GM12878 (cell line): ENCODE data around the gene GDAP1L1. TPM values are rescaled to one million over a fixed set of nuclear protein-coding genes. Genes with fewer than 3 reads are reported as not detected.

ENCODE experiments used
- CHD1 ChIP-seq: IDR thresholded peaks from 2 replicates; pipeline ENCODE4 v1.6.1; 2012; ENCODE audit warnings: low read depth, low read length, improper control_type of control experiment
- CHD2 ChIP-seq: IDR thresholded peaks from 2 replicates; pipeline ENCODE4 v1.6.1; 2011; ENCODE audit warnings: low read depth, low read length, improper control_type of control experiment, borderline replicate concordance
- JUNB ChIP-seq: IDR thresholded peaks from 2 replicates; pipeline ENCODE4 v1.6.1; 2016; ENCODE audit warnings: antibody characterized with exemption, mild to moderate bottlenecking
- JUND ChIP-seq: IDR thresholded peaks from 2 replicates; pipeline ENCODE4 v1.6.1; 2012; ENCODE audit warnings: low read depth, mild to moderate bottlenecking, low read length, improper control_type of control experiment, moderate library complexity
- RUNX3 ChIP-seq: IDR thresholded peaks from 2 replicates; pipeline ENCODE4 v1.6.1; 2012; ENCODE audit warnings: low read length, inconsistent platforms
- SMC3 ChIP-seq: IDR thresholded peaks from 2 replicates; pipeline ENCODE4 v1.6.1; 2011; ENCODE audit warnings: low read length, improper control_type of control experiment, borderline replicate concordance
- SP1 ChIP-seq: IDR thresholded peaks from one replicate; pipeline ENCODE4 v1.6.1; 2011; ENCODE audit warnings: low read depth, low read length
- SPI1 ChIP-seq: IDR thresholded peaks from 2 replicates; pipeline ENCODE4 v1.6.1; 2011; ENCODE audit warnings: low read depth, mild to moderate bottlenecking, low read length, moderate library complexity, borderline replicate concordance; ENCODE audit not compliant: insufficient read depth
- SREBF2 ChIP-seq: IDR thresholded peaks from 2 replicates; pipeline ENCODE4 v1.6.1; 2012; ENCODE audit warnings: mild to moderate bottlenecking, low read length
- TAF1 ChIP-seq: IDR thresholded peaks from 2 replicates; pipeline ENCODE4 v1.6.1; 2011; ENCODE audit warnings: mild to moderate bottlenecking, low read depth, low read length, borderline replicate concordance
- TCF7 ChIP-seq: IDR thresholded peaks from 2 replicates; pipeline ENCODE4 v1.6.1; 2014; ENCODE audit warnings: antibody characterized with exemption, borderline replicate concordance
- polyA plus RNA-seq, 11 experiments: library from polyadenylated mRNA; depleted of rRNA in 4 of 11; unstranded in 6 of 11; stranded (reverse) in 5 of 11; fragments of >200 nt; fragmentation: Nextera tagmentation in 4 of 11; fragmentation: Illumina TruSeq in 1 of 11; extraction: Ambion mirVana in 4 of 11; extraction: Trizol in 1 of 11; gene quantifications; 1 replicate in 1 of 11; 2 replicates in 10 of 11; pipeline versions ENCODE4 v1.2.1 to v1.2.3, GENCODE V29; 2011 to 2016; ENCODE audit warnings: inconsistent platforms in 2 of 11, missing spikeins in 2 of 11, low read depth in 1 of 11
- total RNA-seq, 4 experiments: library from RNA; depleted of rRNA in 3 of 4; stranded (reverse); fragments of >200 nt in 3 of 4; fragmentation: Illumina TruSeq in 1 of 4; extraction: Trizol in 1 of 4; gene quantifications; 2 replicates each; pipeline versions ENCODE4 v1.2.1 to v1.2.3, GENCODE V29; 2013 to 2021
- TF ChIP-seq, protein P1 (sequence below): fragments of 150-350 bp; IDR thresholded peaks from 2 replicates; pipeline ENCODE4 v1.6.1; 2016; ENCODE audit warnings: low read depth, low read length
- TF ChIP-seq, protein P2 (sequence below): fragments of 450-650 bp; formaldehyde crosslinking; IDR thresholded peaks from 2 replicates; pipeline ENCODE4 v1.4.0; 2020; ENCODE audit warnings: mild to moderate bottlenecking, moderate library complexity
- TF ChIP-seq, protein P3 (sequence below): IDR thresholded peaks from 2 replicates; pipeline ENCODE4 v1.6.1; 2012; ENCODE audit warnings: low read depth, low read length, improper control_type of control experiment
- TF ChIP-seq, protein P4 (sequence below): fragments of 450-650 bp; IDR thresholded peaks from 2 replicates; pipeline ENCODE4 v1.6.1; 2016; ENCODE audit warnings: mild to moderate bottlenecking
- TF ChIP-seq, protein P5 (sequence below): fragments of 450-650 bp; formaldehyde crosslinking; IDR thresholded peaks from 2 replicates; pipeline ENCODE4 v1.4.0; 2022; ENCODE audit warnings: mild to moderate bottlenecking, moderate library complexity

Gene GDAP1L1
- total and polyA plus RNA-seq, 10 of the 15 experiments (the other 5 are each of a cell fraction or from before 2014, with no cell fraction given): 0.08 to 0.38 TPM; not detected in 8

DNA sequence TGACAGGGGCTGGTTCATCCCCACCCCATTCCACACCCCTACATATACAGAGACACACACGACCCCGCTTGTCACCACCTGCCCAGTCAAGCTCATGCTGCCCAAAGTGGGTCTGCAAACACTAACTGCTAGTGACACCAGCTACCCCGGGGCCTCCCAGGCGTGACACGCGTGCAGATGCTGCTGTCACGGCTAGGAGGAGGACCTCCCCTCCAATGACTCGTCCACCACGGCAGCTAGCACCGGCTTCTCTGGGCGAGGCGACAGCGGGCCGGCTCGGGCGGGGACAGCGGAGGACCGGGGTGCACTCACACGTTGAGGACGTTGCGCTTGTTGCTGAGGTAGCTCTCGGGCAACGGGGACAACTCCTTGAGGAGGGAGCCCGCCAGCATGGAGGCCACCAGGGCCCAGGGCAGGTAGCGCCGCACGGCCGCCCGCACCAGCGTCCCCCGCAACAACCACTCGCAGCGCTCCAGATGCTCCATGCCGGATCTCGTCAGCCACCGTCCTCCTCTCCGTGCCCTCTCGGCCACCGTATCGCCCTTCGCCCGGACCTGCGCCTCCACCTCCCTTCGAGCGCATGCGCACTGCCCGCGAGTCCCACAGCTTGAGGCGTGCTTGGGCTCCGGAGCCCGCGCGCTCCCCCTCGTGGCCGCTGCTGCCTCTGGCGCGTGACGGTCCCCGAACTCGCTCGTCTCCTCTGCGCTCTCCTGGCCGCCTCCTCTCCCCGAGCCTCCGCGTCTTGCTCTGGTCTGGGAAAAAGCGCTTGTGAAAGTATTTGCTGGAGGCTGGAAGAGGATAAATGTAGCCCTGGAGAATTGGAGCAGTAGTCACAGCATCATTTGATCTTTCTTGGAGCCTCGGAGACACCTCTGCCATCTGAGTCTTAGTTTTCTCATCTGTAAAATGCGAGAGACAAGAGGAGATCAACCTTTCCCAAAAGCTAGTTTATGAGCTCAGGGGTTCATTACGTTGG lies 63.8 kb downstream of the GDAP1L1 start, which contains the start of gene FITM2 (continued):
- TF ChIP-seq SPI1 (no peak), SP1 (peak; percentile 71), CHD2 (0 out of 2 replicates have a peak, but pooled peaks have one; percentile 49), SMC3 (peak; percentile 96), TCF7 (no peak), SREBF2 (no peak), JUNB (no peak), JUND (0 out of 2 replicates have a peak, but pooled peaks have one; percentile 28), RUNX3 (0 out of 2 replicates have a peak, but pooled peaks have one; percentile 39), TAF1 (peak; percentile 22; the same call in 1 of the 2 replicates), CHD1 (no peak)
- TF ChIP-seq, protein P1, sequence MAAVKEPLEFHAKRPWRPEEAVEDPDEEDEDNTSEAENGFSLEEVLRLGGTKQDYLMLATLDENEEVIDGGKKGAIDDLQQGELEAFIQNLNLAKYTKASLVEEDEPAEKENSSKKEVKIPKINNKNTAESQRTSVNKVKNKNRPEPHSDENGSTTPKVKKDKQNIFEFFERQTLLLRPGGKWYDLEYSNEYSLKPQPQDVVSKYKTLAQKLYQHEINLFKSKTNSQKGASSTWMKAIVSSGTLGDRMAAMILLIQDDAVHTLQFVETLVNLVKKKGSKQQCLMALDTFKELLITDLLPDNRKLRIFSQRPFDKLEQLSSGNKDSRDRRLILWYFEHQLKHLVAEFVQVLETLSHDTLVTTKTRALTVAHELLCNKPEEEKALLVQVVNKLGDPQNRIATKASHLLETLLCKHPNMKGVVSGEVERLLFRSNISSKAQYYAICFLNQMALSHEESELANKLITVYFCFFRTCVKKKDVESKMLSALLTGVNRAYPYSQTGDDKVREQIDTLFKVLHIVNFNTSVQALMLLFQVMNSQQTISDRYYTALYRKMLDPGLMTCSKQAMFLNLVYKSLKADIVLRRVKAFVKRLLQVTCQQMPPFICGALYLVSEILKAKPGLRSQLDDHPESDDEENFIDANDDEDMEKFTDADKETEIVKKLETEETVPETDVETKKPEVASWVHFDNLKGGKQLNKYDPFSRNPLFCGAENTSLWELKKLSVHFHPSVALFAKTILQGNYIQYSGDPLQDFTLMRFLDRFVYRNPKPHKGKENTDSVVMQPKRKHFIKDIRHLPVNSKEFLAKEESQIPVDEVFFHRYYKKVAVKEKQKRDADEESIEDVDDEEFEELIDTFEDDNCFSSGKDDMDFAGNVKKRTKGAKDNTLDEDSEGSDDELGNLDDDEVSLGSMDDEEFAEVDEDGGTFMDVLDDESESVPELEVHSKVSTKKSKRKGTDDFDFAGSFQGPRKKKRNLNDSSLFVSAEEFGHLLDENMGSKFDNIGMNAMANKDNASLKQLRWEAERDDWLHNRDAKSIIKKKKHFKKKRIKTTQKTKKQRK: no peak
- TF ChIP-seq, protein P2, sequence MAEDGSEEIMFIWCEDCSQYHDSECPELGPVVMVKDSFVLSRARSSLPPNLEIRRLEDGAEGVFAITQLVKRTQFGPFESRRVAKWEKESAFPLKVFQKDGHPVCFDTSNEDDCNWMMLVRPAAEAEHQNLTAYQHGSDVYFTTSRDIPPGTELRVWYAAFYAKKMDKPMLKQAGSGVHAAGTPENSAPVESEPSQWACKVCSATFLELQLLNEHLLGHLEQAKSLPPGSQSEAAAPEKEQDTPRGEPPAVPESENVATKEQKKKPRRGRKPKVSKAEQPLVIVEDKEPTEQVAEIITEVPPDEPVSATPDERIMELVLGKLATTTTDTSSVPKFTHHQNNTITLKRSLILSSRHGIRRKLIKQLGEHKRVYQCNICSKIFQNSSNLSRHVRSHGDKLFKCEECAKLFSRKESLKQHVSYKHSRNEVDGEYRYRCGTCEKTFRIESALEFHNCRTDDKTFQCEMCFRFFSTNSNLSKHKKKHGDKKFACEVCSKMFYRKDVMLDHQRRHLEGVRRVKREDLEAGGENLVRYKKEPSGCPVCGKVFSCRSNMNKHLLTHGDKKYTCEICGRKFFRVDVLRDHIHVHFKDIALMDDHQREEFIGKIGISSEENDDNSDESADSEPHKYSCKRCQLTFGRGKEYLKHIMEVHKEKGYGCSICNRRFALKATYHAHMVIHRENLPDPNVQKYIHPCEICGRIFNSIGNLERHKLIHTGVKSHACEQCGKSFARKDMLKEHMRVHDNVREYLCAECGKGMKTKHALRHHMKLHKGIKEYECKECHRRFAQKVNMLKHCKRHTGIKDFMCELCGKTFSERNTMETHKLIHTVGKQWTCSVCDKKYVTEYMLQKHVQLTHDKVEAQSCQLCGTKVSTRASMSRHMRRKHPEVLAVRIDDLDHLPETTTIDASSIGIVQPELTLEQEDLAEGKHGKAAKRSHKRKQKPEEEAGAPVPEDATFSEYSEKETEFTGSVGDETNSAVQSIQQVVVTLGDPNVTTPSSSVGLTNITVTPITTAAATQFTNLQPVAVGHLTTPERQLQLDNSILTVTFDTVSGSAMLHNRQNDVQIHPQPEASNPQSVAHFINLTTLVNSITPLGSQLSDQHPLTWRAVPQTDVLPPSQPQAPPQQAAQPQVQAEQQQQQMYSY (CRISPR knock-in tag): no peak
- TF ChIP-seq, protein P3, sequence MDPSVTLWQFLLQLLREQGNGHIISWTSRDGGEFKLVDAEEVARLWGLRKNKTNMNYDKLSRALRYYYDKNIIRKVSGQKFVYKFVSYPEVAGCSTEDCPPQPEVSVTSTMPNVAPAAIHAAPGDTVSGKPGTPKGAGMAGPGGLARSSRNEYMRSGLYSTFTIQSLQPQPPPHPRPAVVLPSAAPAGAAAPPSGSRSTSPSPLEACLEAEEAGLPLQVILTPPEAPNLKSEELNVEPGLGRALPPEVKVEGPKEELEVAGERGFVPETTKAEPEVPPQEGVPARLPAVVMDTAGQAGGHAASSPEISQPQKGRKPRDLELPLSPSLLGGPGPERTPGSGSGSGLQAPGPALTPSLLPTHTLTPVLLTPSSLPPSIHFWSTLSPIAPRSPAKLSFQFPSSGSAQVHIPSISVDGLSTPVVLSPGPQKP: no peak
- TF ChIP-seq, protein P4, sequence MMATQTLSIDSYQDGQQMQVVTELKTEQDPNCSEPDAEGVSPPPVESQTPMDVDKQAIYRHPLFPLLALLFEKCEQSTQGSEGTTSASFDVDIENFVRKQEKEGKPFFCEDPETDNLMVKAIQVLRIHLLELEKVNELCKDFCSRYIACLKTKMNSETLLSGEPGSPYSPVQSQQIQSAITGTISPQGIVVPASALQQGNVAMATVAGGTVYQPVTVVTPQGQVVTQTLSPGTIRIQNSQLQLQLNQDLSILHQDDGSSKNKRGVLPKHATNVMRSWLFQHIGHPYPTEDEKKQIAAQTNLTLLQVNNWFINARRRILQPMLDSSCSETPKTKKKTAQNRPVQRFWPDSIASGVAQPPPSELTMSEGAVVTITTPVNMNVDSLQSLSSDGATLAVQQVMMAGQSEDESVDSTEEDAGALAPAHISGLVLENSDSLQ: no peak
- TF ChIP-seq, protein P5, sequence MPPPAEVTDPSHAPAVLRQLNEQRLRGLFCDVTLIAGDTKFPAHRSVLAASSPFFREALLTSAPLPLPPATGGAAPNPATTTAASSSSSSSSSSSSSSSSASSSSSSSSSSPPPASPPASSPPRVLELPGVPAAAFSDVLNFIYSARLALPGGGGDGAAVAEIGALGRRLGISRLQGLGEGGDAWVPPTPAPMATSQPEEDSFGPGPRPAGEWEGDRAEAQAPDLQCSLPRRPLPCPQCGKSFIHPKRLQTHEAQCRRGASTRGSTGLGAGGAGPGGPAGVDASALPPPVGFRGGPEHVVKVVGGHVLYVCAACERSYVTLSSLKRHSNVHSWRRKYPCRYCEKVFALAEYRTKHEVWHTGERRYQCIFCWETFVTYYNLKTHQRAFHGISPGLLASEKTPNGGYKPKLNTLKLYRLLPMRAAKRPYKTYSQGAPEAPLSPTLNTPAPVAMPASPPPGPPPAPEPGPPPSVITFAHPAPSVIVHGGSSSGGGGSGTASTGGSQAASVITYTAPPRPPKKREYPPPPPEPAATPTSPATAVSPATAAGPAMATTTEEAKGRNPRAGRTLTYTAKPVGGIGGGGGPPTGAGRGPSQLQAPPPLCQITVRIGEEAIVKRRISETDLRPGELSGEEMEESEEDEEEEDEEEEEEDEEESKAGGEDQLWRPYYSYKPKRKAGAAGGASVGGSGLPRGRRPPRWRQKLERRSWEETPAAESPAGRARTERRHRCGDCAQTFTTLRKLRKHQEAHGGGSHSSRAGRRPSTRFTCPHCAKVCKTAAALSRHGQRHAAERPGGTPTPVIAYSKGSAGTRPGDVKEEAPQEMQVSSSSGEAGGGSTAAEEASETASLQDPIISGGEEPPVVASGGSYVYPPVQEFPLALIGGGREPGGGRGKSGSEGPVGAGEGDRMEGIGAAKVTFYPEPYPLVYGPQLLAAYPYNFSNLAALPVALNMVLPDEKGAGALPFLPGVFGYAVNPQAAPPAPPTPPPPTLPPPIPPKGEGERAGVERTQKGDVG: no peak
